GM12801 (cell line): ENCODE measurements around the gene TMUB1.

Source experiments
- TF ChIP-seq, protein P1 (sequence below): IDR thresholded peaks from one replicate; pipeline ENCODE4 v1.5.1; 2011; ENCODE audit warnings: control low read depth; ENCODE audit not compliant: insufficient read length; ENCODE audit errors: extremely low read depth

The TMUB1 gene

DNA sequence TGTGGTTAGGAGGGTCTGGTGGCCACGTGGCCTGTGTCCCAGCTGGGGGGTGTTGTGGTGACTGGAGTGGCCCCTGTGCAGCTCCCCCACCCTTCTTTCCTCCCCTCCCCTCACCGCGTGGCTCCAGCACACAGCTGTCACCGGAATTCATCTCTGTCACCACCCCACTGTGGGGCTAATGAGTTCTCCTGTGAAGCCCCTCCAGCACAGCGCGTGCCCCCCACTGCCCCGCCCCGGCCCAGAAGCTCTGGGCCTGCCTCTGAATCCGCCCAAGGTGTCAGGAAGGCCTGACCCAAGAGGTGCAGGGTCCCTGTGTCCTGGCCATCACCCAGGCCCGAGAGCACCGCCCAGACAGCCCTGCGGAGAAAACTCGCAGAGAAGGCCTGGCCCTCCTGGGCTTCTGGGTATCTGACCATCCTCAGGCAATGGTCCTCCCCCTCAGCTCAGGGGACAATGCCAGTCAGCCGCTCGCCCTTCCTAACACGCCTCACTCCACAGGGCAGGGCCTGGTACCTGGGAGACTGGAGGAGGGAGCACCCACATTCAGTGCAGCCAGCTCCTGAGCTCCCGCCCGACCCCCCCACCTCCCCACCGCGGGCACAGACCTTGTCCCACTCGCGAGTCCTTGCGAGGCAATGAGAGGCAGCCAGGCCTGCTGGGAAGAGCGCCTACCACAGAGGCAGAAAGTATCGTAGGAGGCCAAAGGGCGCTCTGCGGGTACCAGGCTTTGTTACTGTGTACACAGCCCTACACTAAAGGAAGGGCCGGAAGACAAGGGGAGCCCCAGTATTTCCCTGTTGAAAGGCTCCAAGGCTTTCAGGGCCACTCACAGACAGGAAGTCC, 46.0 kb upstream of the TMUB1 start:
- TF ChIP-seq, protein P1, sequence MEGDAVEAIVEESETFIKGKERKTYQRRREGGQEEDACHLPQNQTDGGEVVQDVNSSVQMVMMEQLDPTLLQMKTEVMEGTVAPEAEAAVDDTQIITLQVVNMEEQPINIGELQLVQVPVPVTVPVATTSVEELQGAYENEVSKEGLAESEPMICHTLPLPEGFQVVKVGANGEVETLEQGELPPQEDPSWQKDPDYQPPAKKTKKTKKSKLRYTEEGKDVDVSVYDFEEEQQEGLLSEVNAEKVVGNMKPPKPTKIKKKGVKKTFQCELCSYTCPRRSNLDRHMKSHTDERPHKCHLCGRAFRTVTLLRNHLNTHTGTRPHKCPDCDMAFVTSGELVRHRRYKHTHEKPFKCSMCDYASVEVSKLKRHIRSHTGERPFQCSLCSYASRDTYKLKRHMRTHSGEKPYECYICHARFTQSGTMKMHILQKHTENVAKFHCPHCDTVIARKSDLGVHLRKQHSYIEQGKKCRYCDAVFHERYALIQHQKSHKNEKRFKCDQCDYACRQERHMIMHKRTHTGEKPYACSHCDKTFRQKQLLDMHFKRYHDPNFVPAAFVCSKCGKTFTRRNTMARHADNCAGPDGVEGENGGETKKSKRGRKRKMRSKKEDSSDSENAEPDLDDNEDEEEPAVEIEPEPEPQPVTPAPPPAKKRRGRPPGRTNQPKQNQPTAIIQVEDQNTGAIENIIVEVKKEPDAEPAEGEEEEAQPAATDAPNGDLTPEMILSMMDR, result no peak

DNA sequence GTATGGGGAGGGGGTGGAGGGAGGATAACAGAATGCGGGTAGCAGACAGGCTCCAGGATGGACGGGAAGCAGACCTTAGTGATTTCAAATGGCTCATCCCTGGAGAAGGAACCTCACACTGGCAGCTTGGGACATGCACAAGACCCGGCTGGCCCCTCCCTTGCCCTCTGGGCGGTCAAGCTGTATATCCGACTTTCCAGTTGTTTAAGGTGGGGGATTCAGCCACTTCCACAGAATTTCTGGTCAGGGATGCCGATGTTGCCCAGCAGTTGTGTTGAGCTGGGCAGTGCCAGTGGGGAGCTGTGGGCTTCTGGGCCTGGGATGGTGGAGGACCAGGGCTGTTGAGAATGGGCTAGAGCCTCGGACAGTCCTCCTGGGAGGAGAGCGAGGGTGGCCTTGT, 45.4 kb upstream of the TMUB1 start:
- TF ChIP-seq, protein P1, result no peak

DNA sequence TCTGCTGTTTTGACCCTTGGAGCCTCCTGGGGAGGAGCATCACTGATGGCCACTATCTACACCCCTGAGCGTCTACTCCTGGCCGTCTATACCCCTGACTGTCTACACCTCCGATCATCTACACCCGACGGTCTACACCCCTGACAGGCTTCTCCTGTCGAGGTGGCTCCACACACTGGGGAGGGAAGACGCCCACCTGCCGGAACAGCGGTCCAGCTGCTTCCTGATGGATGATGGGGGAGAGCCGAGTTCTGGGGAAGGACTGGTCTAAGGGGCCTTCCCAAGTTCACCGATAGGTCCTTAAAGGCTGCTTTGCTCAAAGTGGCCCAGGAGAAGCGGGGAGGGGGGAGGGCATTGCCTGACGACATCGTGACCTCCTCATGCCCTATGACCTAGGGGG, 44.9 kb upstream of the TMUB1 start:
- TF ChIP-seq, protein P1, result no peak

DNA sequence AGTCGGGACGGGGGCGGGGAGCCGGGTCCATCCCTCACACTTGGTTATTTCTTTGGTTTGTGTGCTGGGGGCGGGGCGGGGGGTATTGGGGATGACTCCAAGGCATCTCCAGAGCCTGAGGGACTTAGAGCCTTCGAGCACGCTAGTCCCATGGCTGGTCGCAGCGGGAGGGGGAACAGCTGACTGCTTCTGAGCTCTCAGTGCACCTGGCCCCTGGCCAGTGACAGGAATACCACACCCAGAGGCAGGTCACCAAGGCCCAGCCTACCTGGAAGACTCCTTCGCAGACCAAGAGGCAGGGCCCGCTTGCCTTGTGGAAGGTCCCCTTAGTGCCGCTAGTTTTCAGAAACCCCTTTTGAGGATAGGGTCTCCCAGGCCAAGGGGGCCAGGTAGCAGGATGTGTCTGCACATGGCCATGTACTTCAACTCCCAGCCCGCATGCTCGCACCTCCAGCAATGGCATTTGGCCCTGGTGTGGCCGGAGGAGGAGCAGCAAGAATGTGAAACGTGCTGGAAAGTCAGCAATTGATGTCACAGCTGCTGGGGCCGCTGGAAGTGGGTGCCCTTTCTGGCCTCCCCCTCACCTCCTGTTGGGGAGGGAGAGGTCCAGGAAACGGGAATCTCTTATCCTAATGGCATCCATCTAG, 43.3 kb upstream of the TMUB1 start:
- TF ChIP-seq, protein P1, result no peak

DNA sequence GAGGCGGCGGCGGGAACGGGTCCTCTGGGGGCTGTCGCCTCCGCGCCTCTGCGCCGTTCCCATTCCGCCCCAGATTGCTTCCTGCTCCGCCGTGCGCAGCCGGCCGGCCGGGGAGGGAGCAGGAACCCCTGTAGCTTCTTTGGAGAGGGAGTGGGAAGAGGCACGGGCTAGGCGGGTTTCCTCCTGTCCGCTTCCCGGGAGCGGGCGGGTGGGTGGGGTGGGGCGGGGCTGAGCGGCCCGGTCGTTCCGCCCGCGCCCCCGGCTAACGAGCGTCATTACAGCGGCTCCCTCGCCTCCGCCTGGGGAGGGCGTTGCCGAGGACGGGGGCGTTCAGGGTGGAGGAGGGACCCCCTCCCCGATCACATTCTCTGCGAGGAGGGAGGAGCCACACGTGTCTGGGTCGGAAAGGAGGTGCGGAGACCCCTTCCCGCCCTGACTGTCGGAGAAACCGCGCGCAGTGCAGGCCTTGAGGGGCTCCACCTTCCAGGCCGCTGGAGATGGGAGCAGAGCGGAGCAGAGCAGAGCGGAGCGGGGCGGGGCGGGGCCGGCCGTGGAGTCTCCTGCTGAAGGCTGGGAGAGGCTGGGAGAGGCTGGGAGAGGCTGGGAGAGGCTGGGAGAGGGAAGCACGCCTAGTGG, 42.7 kb upstream of the TMUB1 start:
- TF ChIP-seq, protein P1, result no peak

DNA sequence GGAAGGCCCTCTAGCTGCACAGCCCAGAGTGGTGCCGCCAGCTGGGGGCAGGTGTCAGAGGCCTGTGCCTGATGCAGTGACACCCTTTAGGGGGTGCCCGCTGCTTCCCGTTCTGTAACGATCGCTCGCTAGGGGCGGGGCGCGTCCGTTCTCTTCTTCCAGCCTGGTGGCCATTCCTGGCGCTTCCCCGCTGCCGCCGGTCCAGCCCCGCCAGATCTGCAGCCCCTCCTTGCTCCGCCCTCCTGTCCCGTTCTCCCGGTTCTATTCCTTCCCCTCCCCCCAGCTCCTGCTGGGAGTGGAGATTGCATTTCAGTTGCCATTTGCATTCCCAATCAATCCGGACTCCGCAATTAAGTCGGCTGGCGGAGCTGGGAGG, 42.2 kb upstream of the TMUB1 start:
- TF ChIP-seq, protein P1, result no peak

DNA sequence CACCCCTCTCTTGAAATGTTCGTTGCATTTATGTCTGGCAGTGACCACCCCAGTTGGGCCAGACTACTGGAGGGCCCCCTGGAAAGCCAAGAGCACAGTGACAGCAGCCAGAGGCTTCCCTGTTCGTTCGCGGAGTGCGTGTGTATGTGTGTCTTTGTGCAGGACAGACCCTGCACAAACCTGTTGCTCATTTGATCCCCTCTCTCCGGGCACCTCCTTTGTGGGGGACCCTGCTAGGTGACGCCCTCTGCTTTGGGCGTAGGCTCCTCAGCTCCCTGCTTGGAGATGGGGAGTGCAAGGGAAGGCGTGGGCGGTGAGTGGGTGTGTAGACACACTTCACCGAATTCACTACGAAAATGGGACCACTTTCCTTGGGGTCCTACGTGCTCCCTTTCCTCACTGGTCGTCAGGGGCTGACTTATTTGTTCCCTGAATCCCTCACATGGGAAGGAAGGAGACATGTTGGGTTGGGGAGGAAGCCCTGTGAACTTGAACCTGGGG, 41.7 kb upstream of the TMUB1 start:
- TF ChIP-seq, protein P1, result no peak
